Mesendoderm (in vitro differentiated cells): ENCODE results near the gene FAAP20.

Experiments
- DNase-seq: peaks from one replicate; pipeline ENCODE4 v3.0.0; 2013
- H2AK5ac ChIP-seq: 2 replicates; pipeline ENCODE4 v1.6.1; 2013; ENCODE audit warnings: low read length, inconsistent platforms
- H2BK120ac ChIP-seq: 2 replicates; pipeline ENCODE4 v1.6.1; 2013; ENCODE audit warnings: low read depth, mild to moderate bottlenecking, low read length, moderate library complexity, mixed read lengths
- H2BK15ac ChIP-seq: replicated peaks from 2 replicates; pipeline ENCODE4 v1.6.1; 2013; ENCODE audit warnings: low read depth, mild to moderate bottlenecking, moderate library complexity
- H2BK5ac ChIP-seq: 2 replicates; pipeline ENCODE4 v1.6.1; 2013; ENCODE audit warnings: low read length, inconsistent platforms
- H3K18ac ChIP-seq: 2 replicates; pipeline ENCODE4 v1.6.1; 2013; ENCODE audit warnings: mild to moderate bottlenecking, low read length, mixed read lengths
- H3K23ac ChIP-seq: one replicate; pipeline ENCODE4 v1.6.1; 2013; ENCODE audit warnings: low read length
- H3K27ac ChIP-seq: 2 replicates; pipeline ENCODE4 v1.5.1; 2013; ENCODE audit warnings: low read depth, mild to moderate bottlenecking, inconsistent platforms, low read length, moderate library complexity
- H3K27me3 ChIP-seq: 2 replicates; pipeline ENCODE4 v1.6.1; 2013; ENCODE audit warnings: low read length, control low read depth, mild to moderate bottlenecking, inconsistent platforms; ENCODE audit not compliant: insufficient read depth, poor library complexity
- H3K36me3 ChIP-seq: 2 replicates; pipeline ENCODE4 v1.6.1; 2013; ENCODE audit warnings: low read length, inconsistent platforms; ENCODE audit not compliant: control insufficient read depth, insufficient read depth
- H3K4ac ChIP-seq: one replicate; pipeline ENCODE4 v1.6.1; 2013; ENCODE audit warnings: low read depth, mild to moderate bottlenecking, low read length, moderate library complexity
- H3K4me1 ChIP-seq: 2 replicates; pipeline ENCODE4 v1.6.1; 2013; ENCODE audit warnings: low read depth, low read length, inconsistent platforms; ENCODE audit not compliant: control insufficient read depth
- H3K4me2 ChIP-seq: 2 replicates; pipeline ENCODE4 v1.6.1; 2013; ENCODE audit warnings: low read length
- H3K4me3 ChIP-seq: 2 replicates; pipeline ENCODE4 v1.5.1; 2013; ENCODE audit warnings: mild to moderate bottlenecking, low read length
- H3K56ac ChIP-seq: one replicate; pipeline ENCODE4 v1.6.1; 2013; ENCODE audit warnings: low read length
- H3K79me1 ChIP-seq: 2 replicates; pipeline ENCODE4 v1.6.1; 2013; ENCODE audit warnings: low read length, inconsistent platforms
- H3K79me2 ChIP-seq: 2 replicates; pipeline ENCODE4 v1.6.1; 2013; ENCODE audit warnings: mild to moderate bottlenecking, low read length; ENCODE audit not compliant: control insufficient read depth, insufficient read depth
- H3K9ac ChIP-seq: 2 replicates; pipeline ENCODE4 v1.6.1; 2013; ENCODE audit warnings: low read length, inconsistent platforms
- H4K5ac ChIP-seq: one replicate; pipeline ENCODE4 v1.6.1; 2013; ENCODE audit warnings: low read length
- H4K8ac ChIP-seq: one replicate; pipeline ENCODE4 v1.6.1; 2013; ENCODE audit warnings: low read depth, mild to moderate bottlenecking, control low read depth, low read length, moderate library complexity
- WGBS: extraction: QIAGEN DNeasy Blood & Tissue Kit; methylation state at CpG from one replicate; pipeline ENCODE4 v1.1.7; 2013; ENCODE audit warnings: low lambda C conversion rate, missing lambda C conversion rate; ENCODE audit not compliant: insufficient coverage; ENCODE audit errors: extremely low coverage; 5-methylcytosine and 5-hydroxymethylcytosine counted together

The FAAP20 gene

DNA sequence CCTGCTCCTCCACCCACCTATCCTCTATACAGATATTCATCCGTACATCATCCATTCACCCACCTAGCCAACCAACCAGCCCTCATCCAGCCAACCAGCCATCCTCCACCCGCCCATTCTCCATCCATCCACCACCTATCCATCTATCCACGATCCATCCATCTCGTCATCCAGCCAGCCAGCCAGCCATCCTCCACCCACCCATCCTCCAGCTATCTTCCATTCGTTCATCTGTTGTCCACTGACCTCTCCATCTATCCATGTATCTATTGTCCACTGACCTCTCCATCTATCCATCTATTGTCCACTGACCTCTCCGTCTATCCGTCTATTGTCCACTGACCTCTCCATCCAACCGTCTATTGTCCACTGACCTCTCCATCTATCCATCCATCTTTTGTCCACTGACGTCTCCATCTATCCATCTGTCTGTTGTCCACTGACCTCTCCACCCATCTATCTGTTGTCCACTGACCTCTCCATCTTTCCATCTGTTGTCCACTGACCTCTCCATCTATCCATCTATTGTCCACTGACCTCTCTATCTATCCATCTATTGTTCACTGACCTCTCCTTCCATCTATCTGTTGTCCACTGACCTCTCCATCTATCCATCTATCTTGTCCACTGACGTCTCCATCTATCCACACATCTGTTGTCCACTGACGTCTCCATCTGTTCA, 47.6 kb downstream of the FAAP20 start:
- Histone ChIP-seq H4K5ac (no peak overlapping the region), H3K4me1 (no peaks in the 10 kb centered on the region), H3K4me3 (no peak overlapping the region), H3K79me2 (no peaks in the 10 kb centered on the region), H3K36me3 (no peaks in the 10 kb centered on the region), H2BK5ac (no peak overlapping the region), H3K18ac (no peak overlapping the region), H2BK120ac (no peak overlapping the region), H3K27ac (no peak overlapping the region), H2BK15ac (no peak overlapping the region), H3K56ac (no peak overlapping the region), H3K27me3 (no peaks in the 10 kb centered on the region), H3K4ac (no peak overlapping the region), H3K4me2 (no peak overlapping the region), H3K79me1 (no peaks in the 10 kb centered on the region), H3K9ac (no peak overlapping the region), H4K8ac (no peak overlapping the region), H3K23ac (no peak overlapping the region), H2AK5ac (no peak overlapping the region)
- DNase-seq, result no peak
- 100% methylated on average over 1 of the region's 11 CpGs for WGBS

DNA sequence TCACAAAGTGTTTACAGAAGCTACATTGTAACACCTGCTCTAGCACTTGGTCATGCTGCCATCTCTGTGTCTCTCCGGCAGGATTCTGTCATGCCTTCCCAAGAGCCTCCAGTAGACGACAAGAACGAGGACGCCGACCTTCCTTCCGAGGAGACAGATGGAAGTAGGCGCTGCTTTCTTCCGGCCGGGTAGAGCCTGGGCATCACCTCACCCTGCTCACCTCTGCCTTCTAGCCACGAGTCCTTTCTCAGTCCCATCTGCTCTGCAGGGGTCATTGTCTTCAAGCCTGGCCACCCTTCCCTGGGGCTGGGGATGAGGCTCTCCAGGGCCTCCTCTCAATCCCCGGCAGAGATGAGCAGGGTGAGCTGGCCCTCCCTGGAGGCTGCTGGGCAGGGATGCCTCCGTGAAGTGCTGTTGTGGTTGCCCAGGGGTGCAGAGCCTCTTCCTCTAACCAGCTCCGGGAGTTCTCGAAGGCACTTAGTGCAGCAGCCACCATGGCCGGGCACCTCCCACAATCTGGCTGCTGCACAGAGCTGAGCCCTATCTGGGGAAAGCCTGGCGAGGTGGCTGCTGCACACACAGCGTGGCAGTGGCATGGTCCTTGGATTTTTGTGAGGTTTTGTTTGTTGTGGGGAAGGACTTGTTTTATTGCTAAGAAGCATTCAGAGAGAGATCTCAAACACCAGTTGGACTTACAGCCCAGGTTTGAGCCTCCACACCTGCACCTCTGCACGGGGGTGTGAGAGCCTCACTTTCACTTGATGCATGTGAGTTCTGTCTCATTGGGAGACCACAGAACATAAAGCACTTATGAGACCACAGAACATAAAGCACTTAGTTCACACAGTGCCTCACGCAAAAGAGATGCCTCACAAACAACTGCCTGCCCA, 48.4 kb downstream of the FAAP20 start:
- no peak overlapping the region for H4K5ac ChIP-seq
- no peaks in the 10 kb centered on the region for H3K36me3 ChIP-seq
- no peaks in the 10 kb centered on the region for H3K79me2 ChIP-seq
- no peaks in the 10 kb centered on the region for H3K27me3 ChIP-seq
- no peak overlapping the region for H3K56ac ChIP-seq
- no CpG with 5 or more reads among the region's 19 CpGs for WGBS
- no peak overlapping the region for H3K27ac ChIP-seq
- no peak overlapping the region for H2BK15ac ChIP-seq
- no peak overlapping the region for H2BK120ac ChIP-seq
- no peak overlapping the region for H3K18ac ChIP-seq
- H3K4me3 ChIP-seq, result no peak overlapping the region
- no peak overlapping the region for H3K4me2 ChIP-seq
- no peak overlapping the region for H3K4ac ChIP-seq
- no peak overlapping the region for H2AK5ac ChIP-seq
- H3K23ac ChIP-seq, result no peak overlapping the region
- DNase-seq, result no peak
- no peaks in the 10 kb centered on the region for H3K4me1 ChIP-seq
- H3K79me1 ChIP-seq, result no peaks in the 10 kb centered on the region
- H2BK5ac ChIP-seq, result no peak overlapping the region
- H3K9ac ChIP-seq, result no peak overlapping the region
- no peak overlapping the region for H4K8ac ChIP-seq

GRCh38 chr1:2144501-2145090, 50.0 kb downstream of the FAAP20 start:
- DNase-seq, result no peak
- no peak overlapping the region for H2BK5ac ChIP-seq
- WGBS, result no CpG with 5 or more reads among the region's 15 CpGs

DNA sequence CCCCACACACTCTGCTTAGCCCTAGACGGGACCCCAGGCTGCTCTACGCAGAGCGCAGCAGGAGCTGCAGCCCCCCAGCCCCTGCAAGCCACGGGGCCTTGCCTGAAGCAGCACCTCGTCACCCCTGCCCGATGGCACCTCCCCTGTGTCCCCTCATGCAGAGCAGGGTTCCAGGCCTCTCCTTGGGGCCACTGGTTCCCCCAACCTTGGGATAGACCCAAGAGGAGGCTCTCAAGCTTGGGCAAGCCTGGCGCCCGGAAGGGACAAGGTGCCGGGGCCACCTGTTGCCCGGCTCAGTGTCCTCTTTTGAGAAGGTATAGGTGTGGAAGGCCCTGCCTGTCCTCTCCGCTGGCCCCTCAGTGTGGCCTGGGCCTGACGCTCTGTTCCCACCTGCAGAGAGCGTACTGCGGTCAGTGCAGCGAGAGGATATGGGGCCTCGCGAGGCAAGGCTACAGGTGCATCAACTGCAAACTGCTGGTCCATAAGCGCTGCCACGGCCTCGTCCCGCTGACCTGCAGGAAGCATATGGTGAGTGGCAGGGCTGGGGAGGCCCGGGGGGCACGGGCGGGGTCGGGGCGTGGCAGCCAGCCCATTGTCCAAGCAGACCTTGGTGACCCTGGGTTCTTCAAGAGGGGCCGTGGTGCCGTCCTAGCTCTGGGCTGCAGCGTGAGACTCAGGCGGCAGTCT, 50.6 kb downstream of the FAAP20 start:
- Histone ChIP-seq H3K4me2 (no peak overlapping the region), H2BK15ac (no peak overlapping the region), H3K36me3 (no peaks in the 10 kb centered on the region), H3K27me3 (no peaks in the 10 kb centered on the region), H3K23ac (no peak overlapping the region), H3K56ac (no peak overlapping the region), H3K4me3 (no peak overlapping the region), H3K9ac (no peak overlapping the region), H3K18ac (no peak overlapping the region), H2BK120ac (no peak overlapping the region), H3K79me2 (no peaks in the 10 kb centered on the region), H2AK5ac (no peak overlapping the region), H3K4me1 (no peaks in the 10 kb centered on the region), H3K27ac (no peak overlapping the region), H3K4ac (no peak overlapping the region), H4K5ac (no peak overlapping the region), H4K8ac (no peak overlapping the region), H2BK5ac (no peak overlapping the region), H3K79me1 (no peaks in the 10 kb centered on the region)
- DNase-seq, result no peak
- no CpG with 5 or more reads among the region's 30 CpGs for WGBS

More at GRCh38 chr1:2144501-2145090, 50.0 kb downstream of the FAAP20 start:
- H2AK5ac ChIP-seq, result no peak overlapping the region
- no peak overlapping the region for H4K5ac ChIP-seq
- H3K27ac ChIP-seq, result no peak overlapping the region
- H2BK120ac ChIP-seq, result no peak overlapping the region
- H3K56ac ChIP-seq, result no peak overlapping the region
- H3K18ac ChIP-seq, result no peak overlapping the region
- H4K8ac ChIP-seq, result no peak overlapping the region
- no peak overlapping the region for H3K4me2 ChIP-seq
- no peaks in the 10 kb centered on the region for H3K79me1 ChIP-seq
- no peaks in the 10 kb centered on the region for H3K27me3 ChIP-seq
- H2BK15ac ChIP-seq, result no peak overlapping the region
- H3K79me2 ChIP-seq, result no peaks in the 10 kb centered on the region
- H3K36me3 ChIP-seq, result no peaks in the 10 kb centered on the region
- no peak overlapping the region for H3K9ac ChIP-seq
- H3K4me1 ChIP-seq, result no peaks in the 10 kb centered on the region
- H3K4ac ChIP-seq, result no peak overlapping the region
- H3K23ac ChIP-seq, result no peak overlapping the region
- no peak overlapping the region for H3K4me3 ChIP-seq

DNA sequence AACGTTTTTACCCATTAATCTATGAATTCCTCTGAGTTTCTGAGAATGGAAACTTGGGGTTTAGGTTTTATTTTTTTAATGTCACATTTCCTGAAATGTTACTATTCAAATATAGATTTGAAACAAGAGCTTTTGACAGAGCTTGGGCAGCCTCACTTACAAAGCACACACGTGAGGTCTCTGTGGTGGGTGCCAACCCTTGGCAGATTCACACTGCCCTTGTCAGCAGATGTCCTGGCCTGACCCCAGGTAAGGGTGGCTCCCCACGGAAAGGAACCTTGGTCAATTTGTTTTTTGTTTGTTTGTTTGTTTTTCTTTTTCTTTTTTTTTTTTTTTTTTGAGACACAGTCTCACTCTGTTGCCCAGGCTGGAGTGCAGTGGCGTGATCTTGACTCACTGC, 53.5 kb downstream of the FAAP20 start:
- Histone ChIP-seq H3K4ac (no peak overlapping the region), H4K8ac (no peak overlapping the region), H4K5ac (no peak overlapping the region), H3K4me2 (no peak overlapping the region), H3K23ac (no peak overlapping the region), H3K27ac (no peak overlapping the region), H3K18ac (no peak overlapping the region), H3K79me2 (no peaks in the 10 kb centered on the region), H3K36me3 (no peaks in the 10 kb centered on the region), H3K27me3 (no peaks in the 10 kb centered on the region), H3K9ac (no peak overlapping the region), H2BK15ac (no peak overlapping the region), H2AK5ac (no peak overlapping the region), H3K4me1 (no peaks in the 10 kb centered on the region), H3K79me1 (peaks cover under 1% of the 10 kb centered on the region), H2BK5ac (no peak overlapping the region), H3K56ac (no peak overlapping the region), H2BK120ac (no peak overlapping the region), H3K4me3 (no peak overlapping the region)
- DNase-seq, result no peak
- no CpG with 5 or more reads among the region's 4 CpGs for WGBS
